Measurements from ENCODE around the gene CDH13. TPM values are rescaled to one million over a fixed set of nuclear protein-coding genes. Genes with fewer than 3 reads are reported as not detected.
"Not testable (repeated sequence)": the region's sequence is repeated elsewhere in the genome, so short reads cannot be mapped to it uniquely, and the experiment has no call there.

CDH13 gene
- total RNA-seq, 1 donor from 2014 or later = 166 TPM

DNA sequence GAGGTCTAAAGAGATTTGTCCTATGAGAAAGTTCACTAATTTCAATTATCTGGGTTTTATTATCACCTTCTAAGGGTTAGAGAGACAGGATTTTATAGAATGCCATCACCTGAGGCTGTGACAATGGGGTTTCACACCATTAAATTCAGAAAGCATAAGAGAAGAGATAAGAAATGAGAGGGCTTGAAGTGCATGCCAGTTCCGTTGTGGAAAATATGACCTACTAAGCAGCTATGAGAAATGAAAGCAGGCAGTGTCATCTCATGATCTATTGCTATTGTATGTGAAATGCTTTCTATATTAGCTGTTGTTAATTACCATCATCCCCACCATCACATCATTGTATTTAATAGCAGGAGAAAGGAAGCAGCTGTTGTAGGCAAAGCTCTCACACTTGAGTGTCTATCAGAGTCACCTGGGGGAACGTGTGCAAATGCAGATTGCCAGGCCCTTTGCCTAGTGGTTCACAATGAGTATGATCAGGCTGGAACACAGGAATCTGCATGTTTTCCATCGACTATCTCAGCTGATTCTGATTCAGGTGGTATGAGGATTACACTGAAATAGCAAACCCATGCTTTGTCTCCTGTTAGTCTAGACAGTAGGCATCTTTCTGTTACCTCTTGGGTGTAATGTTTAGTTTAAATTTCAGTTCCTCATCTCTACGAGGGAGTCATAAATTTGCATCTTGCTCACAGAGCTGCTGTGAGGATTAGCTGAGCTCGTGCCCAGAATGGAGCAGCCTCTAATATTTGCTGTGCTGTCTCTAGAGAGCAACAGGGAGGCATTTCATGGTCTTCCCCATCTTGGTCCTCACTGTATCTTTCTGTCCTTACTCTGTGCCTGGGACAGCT is 256.4 kb downstream of the CDH13 start:
- no peak for DNase-seq
- ATAC-seq (ENCODE audit: poor library complexity) = no peak
- intact Hi-C loops (cut with DNase I) = no loop called here

DNA sequence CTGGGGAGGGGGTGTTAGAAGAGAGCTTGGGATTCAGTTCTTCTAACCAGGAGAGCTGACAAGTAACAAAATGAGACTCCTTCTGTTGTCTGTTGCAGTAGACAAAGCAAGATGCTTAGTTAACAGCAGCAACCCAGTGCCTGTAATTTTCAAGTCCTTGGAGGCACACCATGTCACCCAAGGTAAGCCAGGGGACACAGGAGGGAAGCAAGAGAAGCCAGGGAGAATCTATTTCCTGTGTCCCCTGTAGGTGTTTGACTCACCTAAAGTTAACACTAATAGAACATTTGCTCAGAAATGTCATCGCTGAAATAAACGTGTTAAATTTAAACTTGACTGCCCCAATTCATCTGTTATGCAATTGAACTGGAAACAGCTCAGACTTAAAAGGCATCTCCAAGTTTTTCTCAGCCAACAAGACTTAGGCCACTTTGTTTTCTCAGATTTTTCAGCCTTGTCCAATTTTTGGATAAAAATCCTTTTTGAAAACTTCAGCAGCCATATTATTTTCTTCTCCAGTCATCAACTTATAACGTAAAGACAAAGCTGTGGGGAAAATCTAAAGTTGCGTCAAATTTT is 257.6 kb downstream of the CDH13 start:
- ATAC-seq (ENCODE audit: poor library complexity) = no peak
- no peak for DNase-seq
- intact Hi-C loops (cut with DNase I) = no loop called here

DNA sequence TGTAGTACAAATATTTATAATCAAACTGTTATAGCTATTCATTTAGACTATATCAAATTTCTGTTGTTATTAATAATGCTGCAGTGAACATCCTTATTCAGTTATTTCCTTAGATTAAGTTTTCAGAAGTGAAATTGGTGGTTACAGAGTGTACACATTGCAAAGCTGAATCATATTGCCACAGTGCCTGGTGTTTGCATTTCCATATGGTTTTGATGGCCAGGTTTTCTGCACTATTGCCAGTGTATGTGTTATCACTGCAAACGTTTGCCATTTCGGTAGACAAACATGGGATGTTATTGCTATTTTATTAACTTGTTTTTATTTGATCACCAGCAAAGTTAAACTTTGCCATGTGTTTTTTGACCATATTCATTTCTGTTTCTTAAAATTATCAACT is 259.4 kb downstream of the CDH13 start:
- DNase-seq (no peak), ATAC-seq (ENCODE audit: poor library complexity) (no peak)
- intact Hi-C loops (cut with DNase I) = no loop called here

DNA sequence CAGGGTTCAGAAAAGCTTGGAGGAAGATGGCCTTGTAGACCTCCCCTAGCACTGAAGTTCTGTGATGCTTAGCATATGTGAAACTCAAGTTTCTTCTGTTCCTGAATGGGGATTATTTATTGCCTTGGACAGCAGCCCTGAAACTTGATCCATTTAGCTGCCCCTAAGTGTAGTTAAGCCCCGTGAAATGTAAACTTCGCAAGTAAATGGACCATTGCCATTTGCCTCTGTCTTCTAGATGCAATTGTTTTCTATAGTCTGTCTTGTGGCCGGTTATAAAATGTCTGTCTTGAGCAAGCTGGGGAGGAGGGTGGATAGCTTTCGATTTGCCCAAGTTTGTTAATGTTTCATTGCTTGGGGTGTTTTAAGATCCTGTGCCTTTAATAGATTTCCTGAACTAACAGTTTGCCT is 261.8 kb downstream of the CDH13 start:
- intact Hi-C loops (cut with DNase I) = no loop called here
- DNase-seq (no peak), ATAC-seq (ENCODE audit: poor library complexity) (no peak)

DNA sequence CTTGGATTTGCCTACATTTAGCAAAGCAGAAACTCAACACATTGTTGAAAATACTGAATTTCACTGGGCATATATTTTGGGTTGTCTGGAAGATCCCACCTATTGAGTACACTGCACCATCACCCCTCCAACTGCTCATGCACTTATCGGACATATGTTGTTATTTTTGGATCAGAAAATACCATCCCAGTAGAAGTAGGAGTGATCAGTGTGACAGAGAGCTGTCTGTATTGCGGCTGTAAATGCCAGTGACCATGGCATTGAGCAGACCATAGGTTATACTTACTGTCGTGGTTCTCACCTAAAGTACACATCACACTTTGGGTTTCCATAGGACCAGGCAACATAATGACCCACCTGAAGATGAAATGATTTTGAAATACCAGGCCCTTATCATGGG is 264.7 kb downstream of the CDH13 start:
- intact Hi-C loops (cut with DNase I) = no loop called here
- ATAC-seq (ENCODE audit: poor library complexity) (peak; percentile 45), DNase-seq (no peak)

DNA sequence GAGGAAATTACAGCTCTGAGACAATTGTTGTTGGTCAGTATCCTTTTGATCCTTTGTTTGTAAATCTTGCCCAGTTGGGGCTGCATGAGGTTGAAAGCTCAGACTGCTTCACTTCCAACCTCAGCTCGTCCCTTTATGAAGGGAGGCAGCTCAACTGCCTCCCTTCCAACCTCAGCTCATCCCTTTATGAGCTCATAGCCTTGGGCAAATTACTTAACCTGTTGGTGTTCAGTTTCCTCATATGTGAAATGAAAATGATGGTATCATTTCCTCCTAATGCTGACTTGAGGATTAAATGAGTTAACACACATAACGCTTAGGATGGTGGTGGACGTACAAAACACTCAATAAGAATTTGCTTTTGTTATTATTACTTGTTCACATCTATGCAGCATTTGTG is 265.1 kb downstream of the CDH13 start:
- ATAC-seq (ENCODE audit: poor library complexity) (peak; percentile 28), DNase-seq (no peak)
- intact Hi-C loops (cut with DNase I) = no loop called here

DNA sequence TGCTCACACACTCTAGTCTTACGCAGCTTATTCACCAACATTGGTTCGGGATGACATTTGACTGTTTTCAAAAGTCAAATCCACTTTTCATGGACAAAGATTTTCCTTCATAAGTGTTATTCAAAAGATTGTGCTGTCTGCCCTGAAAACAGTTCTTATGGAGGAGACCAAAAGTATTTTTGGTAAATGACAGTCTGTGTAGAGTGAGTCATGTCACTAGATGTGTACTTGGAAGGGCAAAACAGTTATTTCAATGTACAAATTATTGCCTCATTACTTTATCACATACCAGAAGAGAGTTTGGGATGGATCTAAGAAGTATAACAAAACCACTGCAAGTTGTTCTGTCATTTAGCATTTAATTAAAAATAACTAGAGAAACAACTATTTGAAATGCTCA is 265.6 kb downstream of the CDH13 start:
- no peak for DNase-seq
- intact Hi-C loops (cut with DNase I) = no loop called here
- peak; percentile 48 for ATAC-seq (ENCODE audit: poor library complexity)

DNA sequence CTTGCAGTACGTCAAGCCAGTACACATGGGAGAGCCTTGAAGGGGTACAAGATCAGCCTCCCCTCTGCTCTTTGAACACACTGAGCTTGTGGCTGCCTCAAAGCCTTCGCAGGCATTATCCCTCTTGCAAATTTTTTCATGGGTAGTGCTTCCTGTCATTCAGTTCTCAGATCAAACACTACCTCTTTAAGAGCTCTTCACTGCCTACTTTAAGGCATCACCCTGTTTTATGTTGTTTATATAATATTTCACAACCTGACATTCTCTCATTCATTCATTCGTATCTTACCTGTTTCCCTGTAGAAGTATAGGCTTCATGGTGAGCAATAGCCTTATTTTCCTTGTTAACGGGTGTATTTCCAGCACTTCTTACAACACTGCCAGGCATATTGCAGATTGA is 269.1 kb downstream of the CDH13 start:
- ATAC-seq (ENCODE audit: poor library complexity) (no peak), DNase-seq (no peak)
- intact Hi-C loops (cut with DNase I) = no loop called here

DNA sequence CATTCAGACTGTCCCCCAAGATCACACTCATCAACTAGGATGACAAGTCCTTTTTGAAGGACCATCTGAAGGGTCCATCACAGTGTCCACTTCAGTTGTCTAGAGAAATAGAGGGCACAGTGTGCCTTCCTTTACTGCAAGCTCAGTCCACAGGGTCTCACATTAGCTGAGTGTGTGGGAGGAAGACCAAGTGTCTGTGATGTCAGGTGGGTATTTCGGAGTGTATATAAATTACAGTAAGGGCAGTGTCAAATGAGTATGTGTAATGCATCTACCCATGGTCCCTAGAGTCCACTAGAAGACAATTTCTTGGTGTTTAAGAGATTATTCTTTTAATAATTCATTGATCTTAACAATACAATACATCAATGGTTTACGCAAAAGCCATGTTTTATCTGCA is 272.2 kb downstream of the CDH13 start:
- DNase-seq (no peak), ATAC-seq (ENCODE audit: poor library complexity) (no peak)
- intact Hi-C loops (cut with DNase I) = no loop called here

DNA sequence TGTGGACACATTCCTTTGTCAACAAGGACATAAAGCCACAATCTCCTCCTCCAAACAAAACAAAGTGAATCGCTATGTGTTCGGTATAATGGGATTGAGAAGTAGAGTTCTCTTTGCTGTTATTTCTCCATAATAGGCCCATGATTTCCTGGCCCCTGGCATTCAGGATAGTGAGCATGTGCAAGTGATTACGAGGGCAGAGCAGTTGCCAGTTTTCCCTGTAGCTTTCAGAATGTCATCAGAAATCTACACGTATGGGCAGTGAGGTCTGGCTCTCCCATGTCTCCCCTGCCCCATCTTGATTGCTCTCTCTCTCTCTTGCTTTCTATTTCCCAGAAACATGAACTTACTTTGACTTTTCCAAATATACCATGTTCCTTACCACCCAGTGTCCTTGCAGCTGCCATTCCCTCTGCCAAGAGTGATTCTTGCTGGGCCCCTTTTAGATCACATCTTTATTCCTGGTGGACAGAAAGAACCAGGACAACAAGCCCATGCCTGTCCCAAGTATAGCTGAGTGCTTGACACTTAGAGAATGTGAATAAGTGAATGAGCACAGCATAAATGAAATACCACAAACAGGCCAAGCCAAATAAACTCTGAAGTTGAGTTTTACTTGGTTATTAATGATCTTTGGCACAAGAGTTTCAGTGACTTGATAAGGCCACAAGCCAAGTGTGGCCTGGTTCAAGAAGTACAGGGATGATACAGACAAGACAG is 273.1 kb downstream of the CDH13 start:
- intact Hi-C loops (cut with DNase I) = no loop called here
- DNase-seq = no peak
- no peak for ATAC-seq (ENCODE audit: poor library complexity)

DNA sequence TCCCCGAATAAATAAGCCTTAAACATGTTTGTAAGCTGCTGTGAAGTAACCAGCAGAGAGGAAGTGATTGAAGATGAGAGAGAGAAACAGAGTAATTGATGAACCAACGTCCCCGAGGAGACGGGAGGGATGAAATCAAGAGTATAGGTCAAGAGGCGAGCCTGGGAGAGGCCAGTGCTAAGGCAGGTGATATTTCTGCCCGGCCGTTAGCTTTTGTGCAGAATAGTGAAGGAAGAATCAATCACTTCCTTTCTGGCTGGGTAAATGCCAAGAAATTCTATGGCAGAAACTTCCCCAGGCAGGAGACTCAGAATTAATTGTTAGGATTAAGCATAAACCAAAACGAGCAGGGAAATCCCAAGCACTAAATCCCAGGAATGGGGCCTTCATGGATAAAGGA is 273.8 kb downstream of the CDH13 start:
- intact Hi-C loops (cut with DNase I) = no loop called here
- DNase-seq (no peak), ATAC-seq (ENCODE audit: poor library complexity) (no peak)

DNA sequence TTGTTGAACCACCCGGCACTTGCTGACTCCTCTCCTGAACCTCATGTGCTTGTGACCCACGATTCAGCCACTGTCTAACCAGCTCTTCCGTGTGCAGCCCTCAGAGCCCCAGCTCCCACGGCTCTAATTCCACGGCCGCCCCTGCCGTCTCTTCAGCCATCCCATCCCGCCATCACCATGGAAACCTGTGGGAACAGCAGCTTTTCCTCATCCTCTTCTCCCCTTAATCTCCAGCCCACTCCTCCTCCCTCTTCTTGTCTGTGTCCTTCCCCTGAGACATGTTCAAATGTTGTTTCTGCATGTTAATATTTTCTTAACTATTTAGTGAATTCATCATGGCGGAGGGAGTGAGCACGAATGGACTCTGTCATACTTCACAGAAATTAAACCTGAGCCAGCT is 285.2 kb downstream of the CDH13 start:
- DNase-seq (no peak), ATAC-seq (ENCODE audit: poor library complexity) (no peak)
- intact Hi-C loops (cut with DNase I) = no loop called here

DNA sequence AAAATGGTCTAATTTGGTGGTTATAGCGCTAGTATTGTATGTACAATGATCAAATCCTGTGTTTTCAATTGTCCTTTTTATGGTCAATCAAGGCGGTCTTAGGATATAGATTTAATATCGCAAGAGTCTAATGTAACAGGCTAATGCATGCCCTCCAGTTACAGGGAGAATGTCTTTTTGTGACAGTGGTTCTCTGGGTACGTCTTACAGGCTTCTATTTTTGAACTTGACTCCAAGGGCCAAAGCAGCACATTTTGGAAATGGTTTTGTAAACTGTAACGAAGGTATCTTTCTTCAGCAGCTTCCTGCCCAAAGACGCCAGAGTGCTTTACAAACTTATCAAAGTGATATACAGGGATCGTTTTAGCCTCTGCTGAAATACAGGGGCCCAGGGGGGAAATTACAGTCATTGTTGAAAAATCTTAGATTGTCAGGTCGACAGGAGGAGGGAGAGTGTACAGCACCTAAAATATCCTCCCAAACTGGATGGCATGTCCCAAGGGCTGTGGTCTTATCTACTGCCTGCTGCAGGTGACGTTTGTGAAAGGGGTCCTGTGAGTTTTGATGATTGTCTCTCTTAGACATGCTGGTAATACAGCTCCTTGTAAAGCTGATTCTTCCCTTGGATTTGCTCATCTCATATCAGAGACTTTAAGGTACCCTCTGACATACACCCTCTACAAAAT is 288.5 kb downstream of the CDH13 start:
- ATAC-seq (ENCODE audit: poor library complexity) (peak; percentile 70), DNase-seq (no peak)
- intact Hi-C loops (cut with DNase I) = no loop called here

DNA sequence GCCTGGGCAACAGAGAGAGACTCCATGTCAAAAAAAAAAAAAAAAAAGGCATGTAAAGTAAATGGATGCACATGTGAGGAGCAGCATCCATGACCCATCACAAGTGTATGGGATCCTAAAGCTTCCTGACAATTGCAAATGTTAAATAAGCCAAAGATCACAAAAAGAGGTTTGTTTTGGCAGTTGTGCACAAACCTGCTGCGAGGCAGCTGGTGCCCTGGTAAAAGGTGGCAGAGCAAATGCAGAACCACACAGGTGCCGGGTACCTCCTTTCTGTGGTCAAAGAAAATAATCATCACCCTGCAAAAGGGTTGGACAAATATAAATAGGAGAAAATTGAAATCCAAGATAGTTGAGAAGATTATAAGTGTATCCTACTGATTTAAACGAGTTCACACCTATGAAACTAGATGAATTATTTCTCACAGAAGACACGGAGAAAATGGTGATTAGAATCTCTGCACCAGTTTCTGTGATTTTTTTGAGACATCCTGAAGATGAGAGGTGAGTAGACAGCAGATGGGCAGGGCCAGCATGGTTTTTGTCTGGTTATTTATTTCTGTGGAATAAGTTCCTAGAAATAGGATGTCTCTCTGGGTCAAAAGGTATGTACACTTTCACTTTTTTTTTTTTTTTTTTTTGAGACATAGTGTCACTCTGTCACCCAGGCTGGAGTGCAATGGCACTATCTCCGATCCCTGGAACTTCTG is 291.3 kb downstream of the CDH13 start:
- no peak for ATAC-seq (ENCODE audit: poor library complexity)
- no peak for DNase-seq
- intact Hi-C loops (cut with DNase I) = no loop called here

DNA sequence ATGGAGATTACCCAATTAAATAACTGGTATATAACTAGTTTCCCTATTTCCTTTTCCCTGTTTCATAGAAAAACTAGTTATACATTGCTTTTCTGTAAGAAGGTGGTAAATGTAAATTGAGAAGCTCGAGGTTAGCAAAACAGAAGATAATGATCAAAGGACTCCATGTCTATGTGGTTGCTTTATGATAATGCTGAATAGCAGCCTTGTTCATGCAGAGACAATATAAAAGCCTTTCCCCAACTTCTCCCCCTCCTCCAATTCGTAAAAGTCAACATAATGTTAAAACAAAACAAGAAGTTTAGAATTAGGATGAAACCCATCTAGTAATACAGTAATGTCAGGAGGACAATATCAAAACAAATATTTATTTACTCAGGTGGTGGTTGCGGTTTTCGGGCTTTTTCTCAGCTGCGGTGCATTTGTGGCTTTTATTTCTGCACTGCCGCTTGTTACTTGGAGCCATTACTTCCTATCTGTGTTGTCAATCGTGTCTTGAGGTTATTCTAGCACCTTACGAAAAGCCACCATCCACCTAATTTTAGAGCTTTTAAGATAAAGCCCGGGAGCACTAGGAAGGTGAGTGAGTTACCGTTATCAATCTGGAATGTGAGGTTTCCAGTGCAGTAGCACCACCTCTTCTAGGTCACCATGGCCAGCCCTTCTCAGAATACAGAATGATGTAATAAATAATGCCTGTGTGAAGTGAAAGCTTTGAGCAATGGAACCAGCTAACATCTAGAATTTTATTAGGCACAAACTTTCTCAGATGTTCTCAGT is 297.5 kb downstream of the CDH13 start:
- DNase-seq = no peak
- ATAC-seq (ENCODE audit: poor library complexity) = peak; percentile 58
- intact Hi-C loops (cut with DNase I) = no loop called here

DNA sequence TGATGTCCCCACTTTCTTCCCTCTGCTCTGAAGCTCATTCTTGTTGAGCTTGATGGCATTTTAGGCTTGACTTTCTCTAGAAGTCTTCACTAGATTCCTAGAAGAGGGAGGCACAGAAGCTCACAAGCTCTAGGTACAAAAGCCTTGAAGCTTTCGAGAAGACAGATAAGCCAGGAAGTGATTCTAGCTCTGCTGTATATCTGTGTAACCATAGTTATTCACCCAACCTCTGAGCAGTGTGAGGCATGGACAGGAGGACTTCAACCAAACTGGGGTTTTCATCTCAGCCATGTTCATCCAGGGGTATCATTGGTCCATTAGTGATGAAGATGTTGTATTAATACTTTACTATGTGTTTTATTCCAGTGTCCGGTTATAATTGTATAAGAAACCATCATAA is 299.7 kb downstream of the CDH13 start:
- DNase-seq = no peak
- intact Hi-C loops (cut with DNase I) = no loop called here
- no peak for ATAC-seq (ENCODE audit: poor library complexity)

DNA sequence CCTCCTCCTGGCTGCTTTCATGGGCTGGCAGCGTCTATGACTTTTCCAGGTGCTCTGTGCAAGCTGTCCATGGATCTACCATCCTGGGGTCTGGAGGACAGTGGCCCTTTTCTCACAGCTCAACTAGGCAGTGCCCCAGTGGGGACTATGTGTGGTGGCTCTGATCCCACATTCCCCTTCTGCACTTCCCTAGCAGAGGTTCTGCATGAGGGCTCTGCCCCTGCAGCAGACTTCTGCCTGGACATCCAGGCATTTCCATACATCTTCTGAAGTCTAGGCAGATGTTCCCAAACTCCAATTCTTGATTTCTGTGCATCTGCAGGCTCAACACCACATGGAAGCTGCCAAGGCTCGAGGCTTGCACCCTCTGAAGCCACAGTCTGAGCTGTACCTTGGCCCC is 307.2 kb downstream of the CDH13 start:
- intact Hi-C loops (cut with DNase I); ATAC-seq (ENCODE audit: poor library complexity); DNase-seq: not testable (repeated sequence)

DNA sequence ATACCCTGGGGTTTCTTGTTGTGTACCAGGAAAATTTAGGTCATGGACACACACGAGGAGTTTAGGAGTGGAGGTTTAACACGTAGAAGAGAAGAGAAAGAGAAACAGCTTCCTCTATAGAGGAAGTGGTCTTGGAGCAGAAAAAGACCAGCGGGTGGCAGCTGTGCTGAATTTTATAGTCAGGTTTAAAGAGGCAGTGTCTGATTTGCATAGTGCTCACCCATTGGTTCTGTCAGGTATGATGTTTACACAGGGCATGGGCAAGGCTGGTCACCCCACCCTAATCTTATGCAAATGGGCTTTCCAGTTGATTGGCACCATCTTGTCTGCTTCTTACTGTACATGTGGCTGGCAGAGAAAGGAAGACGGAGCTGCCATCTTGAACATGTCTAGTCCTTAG is 309.0 kb downstream of the CDH13 start:
- intact Hi-C loops (cut with DNase I) = no loop called here
- no peak for DNase-seq
- no peak for ATAC-seq (ENCODE audit: poor library complexity)

All from Right ventricle myocardium superior (tissue), 1 donor.